GM19025 (cell line): ENCODE measurements around the gene XXYLT1.

Source experiments
- ATAC-seq: cut with Tn5 transposase; IDR thresholded peaks from one replicate; pipeline ENCODE4 v1.9.1; 2021; ENCODE audit warnings: mild to moderate bottlenecking, low read depth, moderate library complexity; ENCODE audit not compliant: unreplicated experiment

XXYLT1 gene

DNA sequence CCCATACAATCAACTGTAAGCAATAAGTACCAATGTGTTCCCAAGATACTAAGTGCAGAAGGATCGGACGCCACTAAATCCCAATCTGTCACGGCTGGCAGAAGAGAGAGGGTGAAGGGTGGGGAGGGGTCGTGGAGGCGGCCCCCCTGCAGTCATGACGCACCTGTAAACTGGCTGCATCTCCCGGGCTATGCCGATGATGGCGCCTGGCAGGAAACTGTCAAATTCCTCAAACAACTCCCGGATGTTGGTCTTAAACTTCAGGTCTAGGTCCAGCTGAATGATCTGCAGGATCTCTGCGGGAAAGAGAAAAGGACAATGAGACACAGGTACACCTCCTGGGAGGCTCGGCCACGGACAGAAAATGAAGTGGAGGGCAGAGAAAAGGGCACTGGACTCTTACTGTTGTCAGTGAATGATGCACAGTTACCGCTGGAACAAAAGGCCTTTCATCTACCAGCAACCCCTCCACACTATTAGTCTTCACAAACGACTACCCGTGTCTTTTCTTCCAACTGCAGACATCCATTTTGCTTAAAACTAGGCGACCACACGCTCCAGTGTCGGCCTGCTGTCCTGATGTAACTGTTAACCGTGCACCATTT is 114.6 kb downstream of the XXYLT1 start:
- no peak for ATAC-seq

DNA sequence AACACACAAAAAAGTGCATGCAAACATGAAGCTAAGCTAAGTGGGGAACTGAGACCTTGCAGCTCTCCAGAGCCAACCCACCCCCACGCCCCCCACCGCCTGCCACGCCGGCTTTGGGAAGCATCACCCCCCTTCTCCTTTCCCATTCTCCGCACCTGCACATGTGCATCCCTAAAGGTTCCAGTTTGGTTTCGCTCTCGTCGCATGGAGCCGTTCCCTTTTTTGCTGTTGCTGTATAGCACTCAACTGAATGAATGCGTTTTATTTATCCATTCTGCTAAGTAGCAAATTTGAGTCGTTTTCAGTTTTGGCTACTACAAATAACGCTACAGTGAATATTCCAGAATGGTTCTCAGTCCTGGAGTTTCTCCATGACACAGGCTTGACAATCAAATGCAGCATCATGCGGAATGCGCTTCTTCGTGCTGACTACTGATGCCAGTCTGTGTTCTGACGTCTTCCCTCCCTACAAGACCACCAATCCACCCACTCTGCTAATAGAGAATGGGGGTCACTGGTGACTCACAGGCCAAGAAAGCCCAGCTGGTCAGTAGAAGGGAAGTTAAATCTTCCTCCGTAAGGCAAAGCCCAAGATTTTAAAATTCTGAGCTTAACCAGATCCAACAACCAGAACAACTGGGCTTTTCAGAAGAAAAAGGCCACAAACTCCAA is 115.3 kb downstream of the XXYLT1 start:
- ATAC-seq = no peak

DNA sequence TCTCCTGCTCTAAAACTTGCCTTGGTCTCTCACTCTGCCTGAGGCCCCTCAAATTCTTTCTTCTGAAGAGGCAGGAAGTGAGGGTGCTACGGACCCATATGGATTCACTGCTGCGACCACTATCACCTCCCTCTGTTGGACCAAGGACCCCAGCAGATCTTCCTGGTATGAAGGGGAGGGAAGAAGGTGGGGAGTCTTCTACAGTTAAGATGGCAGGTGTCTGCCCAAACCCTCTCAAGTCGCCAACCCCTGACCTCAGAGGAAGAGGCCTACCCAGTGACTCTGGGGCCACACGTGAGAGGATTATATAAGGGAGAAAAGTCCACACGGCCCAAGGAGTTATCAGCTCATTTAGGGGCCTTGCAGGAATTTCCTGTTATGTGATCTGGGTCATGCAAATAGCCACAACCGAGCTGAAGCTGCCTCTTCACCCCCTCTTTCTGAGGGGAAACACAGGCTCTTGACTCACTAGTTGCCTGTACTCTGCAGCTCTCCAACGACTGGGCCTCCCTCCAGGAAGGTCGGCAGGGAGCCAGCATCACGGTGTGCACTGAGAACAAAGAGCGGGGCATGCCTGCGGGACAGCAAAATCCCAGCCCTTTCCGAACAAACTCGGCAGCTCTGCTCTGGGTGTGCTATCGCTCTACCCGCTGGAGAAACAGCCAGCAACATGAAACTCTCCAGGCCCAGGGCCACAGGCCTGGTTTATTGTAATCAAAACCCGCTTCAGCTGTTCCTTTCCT is 116.0 kb downstream of the XXYLT1 start:
- no peak for ATAC-seq

DNA sequence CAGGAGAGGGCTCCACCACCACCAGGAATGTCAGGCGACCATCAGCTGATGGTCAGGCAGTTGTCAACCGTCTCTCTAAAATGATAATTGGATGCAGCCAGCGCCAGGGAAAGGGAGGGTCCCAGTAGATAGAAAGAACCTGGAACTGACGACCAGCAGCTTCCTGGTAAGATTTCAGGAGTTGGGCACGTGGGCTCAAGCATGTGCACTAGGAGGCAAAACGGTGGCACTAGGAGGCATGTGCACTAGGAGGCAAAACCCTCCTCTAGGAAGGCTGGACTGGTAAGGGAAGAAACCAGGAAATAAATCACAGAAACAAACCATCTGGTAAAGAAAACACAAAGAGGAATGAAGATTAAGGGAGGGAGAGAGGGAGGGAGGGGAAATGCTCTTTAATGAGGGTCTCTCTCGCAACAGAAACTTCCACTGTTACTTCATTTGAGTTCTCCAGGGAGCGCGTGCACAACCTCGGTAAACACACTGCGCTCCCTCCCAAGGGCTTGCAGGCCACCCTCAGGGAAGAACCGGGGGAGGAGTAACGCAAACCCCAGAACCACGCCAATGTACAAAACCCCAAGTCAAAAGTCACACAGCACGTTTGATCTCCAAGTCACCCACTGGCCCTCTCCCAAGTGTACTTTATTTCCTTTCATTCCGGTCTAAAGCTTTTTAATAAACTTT is 116.7 kb downstream of the XXYLT1 start:
- ATAC-seq = no peak

DNA sequence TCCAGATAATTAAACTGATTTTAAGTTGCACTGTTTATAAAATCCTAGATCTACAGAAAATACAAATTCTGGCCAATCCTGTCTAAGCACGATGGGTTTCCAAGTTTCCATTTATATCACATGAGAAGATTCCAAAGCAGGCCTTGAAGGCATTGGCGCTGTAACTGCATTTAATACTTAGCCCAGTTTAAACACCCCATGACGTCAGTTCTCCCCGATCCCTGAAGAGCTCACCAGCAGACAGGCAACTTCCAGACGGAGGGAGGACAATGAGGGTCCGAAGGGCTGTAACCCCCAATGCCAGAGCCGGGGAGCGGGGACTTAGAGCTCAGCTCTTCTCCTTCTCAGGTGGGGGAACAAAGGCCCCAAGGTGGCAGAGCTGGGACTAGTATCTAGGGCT is 117.3 kb downstream of the XXYLT1 start:
- ATAC-seq = no peak

DNA sequence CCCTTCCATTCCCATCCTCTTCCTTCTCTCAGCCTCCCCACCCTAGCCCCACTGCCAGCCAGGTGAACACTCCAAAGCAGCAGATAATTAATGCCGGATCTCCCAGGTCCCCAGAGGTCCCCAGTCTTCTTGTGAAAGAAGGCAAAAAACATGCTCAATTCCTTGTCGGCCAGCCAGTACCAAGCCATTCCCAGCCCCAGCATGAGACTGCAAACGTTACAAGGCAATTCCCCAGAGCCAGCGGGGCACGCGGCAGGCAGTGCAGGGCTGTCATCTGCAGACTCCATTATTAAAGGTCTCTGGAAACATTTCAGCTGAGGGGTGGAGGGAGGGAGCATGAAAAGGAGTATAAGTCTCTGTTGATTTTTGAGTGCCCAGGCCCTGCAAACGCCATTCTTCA is 117.8 kb downstream of the XXYLT1 start:
- ATAC-seq = no peak

DNA sequence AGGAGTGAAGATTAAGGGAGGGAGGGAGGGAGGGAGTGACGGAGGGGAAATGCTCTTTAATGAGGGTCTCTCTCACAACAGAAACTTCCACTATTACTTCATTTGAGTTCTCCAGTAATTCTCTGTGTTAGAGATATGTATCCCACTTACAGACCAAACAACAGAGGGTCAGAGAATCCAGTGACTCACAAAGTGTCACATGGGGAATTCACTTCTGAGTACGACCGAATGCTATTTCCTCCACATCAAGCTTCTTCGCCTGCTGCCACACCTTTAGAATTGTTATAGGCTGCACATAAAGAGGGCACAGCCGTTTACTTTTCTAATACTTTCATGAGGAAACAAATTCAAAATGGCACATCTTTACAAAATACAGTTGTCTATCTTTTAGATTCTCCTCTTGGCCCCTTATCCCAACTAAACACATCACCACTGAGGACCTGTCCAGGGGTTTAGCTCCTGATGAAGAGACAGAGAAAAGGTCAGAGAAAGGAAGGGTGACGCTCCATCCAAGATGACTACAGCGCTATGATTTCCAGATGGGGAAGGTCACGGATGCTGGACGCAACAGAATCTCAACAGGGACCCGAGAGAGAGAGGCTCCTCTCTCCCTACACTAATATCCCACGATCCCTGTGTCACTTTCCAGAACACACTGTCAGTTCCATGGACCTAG is 119.0 kb downstream of the XXYLT1 start:
- no peak for ATAC-seq

DNA sequence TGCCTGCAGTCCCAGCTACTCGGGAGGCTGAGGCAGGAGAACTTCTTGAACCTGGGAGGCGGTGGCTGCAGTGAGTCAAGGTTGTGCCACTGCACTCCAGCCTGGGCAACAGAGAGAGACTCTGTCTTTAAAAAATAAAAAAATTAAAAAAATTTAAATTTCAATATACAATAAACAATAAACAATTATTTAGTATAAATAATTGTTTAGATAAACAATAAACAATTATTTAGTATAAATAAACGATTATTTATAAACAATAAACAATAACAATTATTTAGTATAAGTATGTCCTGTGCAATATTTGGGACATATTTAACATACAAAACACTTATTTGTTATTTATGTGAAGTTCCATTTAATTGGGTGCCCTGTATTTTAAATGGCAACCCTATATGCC is 119.6 kb downstream of the XXYLT1 start:
- ATAC-seq = no peak

DNA sequence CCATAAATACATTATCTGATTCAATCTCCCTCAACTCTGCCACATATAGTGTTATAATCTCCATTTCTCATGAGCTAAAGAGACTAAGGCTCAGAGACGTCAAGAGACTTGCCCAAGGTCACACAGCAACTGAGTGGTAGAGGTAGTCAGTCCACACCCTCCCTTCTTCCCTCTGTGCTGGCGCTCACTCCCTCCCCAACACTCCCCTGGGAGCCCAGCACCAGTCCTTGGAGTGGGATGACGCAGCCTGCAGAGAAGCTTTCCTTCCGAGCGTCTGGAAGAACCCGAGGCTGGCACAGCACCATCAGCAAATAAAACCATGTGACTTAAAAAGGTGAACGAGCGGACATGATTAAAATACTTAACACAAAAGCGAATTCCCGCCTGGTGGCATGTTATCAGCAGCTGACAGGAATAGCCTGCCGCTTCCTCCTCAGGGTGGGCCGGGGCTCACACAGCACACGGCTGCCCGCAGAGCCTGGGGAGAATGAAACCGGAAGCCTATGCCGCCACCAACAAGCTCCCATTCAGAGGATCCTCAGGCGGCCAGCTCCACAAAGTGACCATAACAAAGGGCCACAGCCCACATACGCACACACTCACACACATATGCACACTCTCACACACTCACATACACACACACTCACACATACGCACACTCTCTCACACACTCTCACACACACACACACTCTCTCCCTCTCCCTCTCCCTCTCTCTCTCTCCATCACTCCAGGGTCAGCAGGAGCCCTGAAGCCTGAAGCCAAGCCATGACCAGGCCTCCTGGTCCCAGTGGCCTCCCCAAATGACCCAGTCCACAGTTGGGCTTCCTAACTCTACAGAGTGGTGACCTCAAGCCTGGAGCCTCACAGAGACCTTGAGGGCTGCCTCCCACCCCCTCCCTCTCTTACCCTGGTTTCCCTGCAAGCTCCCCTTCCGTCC is 120.5 kb downstream of the XXYLT1 start:
- no peak for ATAC-seq

DNA sequence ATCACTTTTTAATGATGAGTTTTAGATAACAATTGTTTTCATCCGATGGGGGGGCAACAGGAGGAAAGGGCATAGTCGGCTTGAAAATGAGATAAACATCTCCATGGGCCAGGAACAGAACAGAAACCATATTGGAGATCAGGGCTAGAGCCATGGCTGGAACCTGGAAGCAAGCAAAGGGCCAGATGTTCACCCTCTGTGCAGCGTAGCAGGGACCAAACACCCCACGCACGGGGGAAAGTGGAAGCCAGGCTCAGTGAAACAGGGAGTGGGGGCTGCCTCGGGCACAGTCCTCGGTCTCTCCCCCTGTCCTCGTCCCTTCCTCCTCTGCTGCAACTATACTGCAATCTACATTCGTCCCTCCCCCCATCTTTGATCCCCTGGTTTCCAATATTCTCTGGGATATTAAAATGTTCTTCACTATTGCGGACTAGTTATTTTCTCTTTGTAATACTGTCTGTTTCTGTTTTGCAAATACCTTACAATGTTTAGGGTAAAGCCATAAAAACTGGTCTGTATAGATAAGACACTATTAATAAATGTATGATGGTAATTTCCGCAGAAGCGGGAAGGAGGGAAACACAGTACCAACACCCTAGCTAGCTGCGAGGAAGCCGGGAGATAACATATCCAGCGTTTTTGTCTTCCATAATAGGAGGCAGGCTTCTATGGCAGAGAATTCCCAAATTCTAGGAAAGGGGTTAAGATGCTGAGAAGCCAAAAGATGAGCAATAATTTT is 121.5 kb downstream of the XXYLT1 start:
- no peak for ATAC-seq

DNA sequence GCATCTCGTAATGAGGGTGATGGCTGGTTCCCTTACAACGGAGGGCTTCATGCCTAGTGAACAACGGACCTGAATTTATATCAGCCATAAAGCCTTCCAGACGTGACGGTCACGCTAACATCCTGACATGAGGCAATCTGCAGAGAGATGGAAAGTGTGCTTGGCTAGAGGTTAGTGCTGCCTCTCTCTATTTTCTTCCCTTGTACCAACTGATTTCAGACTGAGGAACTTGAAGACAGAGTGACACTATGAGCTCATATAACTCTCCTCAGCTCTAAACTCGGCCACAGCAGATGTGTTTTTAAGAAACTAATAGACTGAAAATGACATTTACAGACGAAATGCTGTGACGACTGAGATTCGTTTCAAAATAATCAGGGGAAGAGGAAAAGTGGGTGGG is 122.4 kb downstream of the XXYLT1 start:
- ATAC-seq = no peak

DNA sequence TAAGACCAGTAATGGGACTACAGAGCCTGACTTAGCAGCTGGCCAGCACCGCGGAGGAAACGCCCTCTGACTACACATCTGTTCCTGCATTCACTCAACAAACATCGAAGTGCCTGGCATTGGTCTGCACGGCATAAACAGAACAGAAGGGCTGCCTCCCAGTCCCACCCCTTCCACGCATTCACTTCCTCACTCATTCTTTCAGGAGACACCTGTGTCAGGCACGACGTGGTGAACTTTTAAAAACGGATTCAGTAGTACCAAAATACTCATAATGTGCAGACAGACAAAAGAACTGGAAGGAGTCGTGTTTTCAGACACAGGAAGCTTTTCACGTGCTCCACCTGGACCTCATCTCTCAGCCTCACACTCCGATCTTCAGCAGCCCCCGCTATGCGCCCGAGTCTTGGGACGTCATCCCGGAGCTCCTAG is 123.3 kb downstream of the XXYLT1 start:
- ATAC-seq = peak; percentile 88

DNA sequence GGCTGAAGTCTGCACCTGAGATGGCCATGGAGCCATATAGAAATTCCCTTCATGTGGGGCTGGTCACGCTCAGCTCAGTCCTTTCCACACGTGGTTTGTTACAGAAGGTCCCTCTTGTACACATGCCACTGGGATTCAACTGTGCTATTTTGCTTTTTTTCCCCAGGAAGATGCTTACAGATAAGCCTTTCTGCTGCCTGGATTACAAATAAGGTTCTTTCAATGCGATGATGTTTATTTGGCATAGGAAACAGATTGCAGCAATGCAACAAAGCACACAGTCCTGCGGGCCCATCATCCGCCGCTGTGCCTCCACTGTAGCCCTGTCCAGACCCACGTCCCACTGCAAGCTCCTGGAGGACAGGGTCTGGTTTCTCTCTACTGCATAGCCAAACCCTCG is 124.8 kb downstream of the XXYLT1 start:
- ATAC-seq = no peak

DNA sequence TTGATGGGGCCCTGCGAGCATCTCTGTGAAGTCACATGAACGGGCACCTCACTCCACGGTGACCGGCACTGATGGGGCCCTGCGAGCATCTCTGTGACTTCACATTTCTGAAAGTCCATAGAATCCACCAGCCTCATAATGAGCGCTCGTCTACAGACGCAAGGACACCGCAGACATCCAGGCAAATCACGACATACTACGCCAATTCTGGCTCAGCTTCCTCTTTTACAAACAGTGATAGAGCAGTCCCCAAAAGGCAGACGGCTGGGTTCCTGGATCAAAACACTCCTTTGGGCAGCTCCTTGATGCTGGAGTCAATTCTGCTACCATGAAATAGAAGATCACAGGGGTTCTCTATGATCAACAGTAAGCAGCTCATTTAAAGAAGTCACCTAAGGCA is 125.4 kb downstream of the XXYLT1 start:
- ATAC-seq = no peak

DNA sequence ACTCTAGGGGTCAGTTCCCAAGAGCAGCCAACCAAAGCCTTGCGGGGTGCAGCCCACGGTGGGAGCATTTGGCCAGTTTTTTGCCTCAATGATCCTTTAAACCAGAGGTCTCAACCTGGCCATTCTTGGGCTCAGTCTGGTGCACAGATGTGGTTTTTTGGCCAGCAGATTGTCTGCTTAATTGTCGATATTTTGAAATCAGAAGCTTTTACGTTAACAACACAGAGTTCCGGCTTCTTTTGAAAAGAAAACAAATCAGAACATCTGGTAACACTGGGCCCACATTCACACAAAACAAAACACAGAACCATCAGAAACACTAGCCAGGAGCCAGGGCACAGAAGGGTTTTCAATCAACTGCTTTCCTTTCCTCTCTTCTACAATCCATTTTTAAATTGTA is 127.7 kb downstream of the XXYLT1 start:
- no peak for ATAC-seq

DNA sequence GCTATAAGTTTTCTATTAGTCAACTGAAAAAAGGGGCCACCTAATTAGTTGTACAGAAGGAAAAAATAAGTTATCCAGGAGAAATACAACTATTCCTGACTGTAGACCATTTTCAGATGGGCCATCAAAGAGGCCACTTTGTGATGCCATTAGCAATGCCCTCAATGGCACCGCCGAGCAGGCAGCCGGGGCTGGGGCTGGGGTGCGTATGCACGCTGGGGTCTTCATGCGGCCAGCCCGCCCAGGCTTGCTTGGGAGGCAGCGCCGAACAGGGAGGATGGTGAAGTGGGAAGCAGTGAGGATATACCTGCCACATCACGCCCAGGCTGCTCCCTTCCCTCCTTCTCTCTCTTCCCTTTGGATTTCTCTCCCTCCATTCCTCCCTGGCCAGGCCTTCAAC is 128.4 kb downstream of the XXYLT1 start:
- no peak for ATAC-seq

DNA sequence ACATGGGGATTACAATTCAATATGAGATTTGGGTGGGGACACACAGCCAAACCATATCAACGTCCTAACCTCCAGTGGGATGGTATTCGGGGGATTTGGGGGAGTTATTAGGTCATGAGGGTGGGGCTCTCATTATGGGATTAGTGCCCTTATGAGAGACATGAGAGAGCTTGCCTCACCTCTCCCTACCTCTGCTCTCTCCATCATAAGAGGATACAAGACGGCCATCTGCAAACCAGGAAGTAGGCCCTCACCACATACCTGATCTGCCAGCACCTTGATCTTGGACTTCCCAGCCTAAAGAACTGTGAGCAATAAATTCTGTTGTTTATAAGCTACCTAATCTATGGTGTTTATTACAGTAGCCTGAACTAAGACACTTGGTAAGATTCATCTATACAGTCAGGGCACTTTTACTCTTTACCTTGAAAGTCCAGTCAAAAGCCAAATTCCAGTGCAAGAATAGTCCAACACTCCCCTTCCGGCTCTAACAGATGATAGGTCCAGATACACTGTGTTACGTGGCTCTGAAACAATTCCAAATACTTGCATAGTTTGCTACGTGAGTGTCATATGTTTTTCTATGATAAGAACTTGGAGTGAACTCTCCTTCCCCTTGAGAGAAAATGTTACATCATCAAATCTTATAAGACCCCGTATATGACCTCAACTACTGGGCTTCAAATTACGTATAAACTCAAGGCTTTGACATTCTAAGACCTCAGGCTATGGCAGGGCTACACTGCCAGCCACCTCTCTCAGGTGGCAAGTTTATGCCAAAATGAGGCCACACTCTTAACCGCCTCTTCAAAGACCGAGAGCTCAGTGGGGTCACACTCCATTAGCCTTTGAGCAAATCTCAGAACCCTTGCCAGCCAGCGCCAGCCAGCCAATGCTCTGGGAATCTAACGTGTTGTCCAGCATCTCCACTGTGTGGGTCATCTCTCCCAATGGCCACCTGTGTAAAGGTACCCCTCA is 129.9 kb downstream of the XXYLT1 start:
- no peak for ATAC-seq

DNA sequence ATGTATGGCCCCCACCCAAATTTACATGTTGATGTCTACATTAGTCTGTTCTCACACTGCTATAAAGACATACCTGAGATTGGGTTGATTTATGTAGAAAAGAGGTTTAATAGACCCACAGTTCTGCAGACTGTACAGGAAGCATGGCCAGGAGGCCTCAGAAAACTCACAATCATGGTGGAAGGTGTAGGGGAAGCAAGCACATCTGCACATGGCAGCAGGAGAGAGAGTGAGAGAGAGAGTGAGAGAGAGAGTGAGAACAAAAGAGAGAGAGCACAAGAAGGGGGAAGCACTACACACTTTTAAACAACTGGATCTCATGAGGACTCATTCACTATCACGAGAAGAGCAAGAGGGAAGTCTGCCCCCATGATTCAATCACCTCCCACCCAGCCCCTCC is 130.5 kb downstream of the XXYLT1 start:
- ATAC-seq = no peak
